OCI-LY7 (cell line): ENCODE measurements around the gene MAML3.

Experiments used
- EZH2phosphoT487 ChIP-seq: fragments of 200-600 bp; sonication (generic); IDR thresholded peaks from 2 replicates; pipeline ENCODE4 v1.6.1; 2018; ENCODE audit warnings: low read depth, borderline replicate concordance, mild to moderate bottlenecking, mixed run types, antibody characterized with exemption, low read length, moderate library complexity, mixed read lengths
- TF ChIP-seq, protein P1 (sequence below): fragments of 200-600 bp; sonication (generic); conservative IDR thresholded peaks from 2 replicates; pipeline ENCODE4 v1.5.1; 2014; ENCODE audit warnings: mild to moderate bottlenecking, antibody characterized with exemption, low read length, moderate library complexity, mixed read lengths

DNA sequence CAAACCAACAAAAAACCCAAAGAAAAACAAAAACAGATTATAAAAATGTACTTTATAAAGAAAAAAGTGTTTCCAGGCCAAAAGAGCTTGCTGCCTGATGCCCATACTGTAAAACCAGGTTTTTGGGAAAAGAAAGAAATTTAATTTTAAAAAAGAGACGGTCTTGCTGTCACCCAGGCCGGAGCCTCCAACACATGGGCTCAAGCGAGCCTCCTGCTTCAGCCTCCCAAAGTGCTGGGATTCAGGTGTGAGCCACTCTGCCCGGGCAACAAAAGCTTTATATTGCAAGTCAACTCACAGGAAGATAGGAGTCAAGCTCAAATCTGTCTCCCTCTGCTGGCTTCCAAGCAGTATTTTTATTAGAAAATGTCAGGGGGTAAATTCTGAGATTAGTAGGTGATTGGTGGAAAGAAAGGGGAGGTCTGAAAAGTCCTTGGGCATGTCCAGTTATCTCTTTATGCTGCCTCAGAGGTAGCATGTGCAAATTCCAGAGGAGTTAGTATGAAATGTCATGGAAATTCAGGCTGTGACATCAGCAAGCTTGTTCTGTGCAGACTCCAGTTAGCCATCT is 449.0 kb downstream of the MAML3 start:
- TF ChIP-seq, protein P1, sequence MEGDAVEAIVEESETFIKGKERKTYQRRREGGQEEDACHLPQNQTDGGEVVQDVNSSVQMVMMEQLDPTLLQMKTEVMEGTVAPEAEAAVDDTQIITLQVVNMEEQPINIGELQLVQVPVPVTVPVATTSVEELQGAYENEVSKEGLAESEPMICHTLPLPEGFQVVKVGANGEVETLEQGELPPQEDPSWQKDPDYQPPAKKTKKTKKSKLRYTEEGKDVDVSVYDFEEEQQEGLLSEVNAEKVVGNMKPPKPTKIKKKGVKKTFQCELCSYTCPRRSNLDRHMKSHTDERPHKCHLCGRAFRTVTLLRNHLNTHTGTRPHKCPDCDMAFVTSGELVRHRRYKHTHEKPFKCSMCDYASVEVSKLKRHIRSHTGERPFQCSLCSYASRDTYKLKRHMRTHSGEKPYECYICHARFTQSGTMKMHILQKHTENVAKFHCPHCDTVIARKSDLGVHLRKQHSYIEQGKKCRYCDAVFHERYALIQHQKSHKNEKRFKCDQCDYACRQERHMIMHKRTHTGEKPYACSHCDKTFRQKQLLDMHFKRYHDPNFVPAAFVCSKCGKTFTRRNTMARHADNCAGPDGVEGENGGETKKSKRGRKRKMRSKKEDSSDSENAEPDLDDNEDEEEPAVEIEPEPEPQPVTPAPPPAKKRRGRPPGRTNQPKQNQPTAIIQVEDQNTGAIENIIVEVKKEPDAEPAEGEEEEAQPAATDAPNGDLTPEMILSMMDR = peak; percentile 61
- TF ChIP-seq EZH2phosphoT487 = no peak
